ENCODE results near the gene SH3RF1. TPM values are rescaled to one million over a fixed set of nuclear protein-coding genes. Genes with fewer than 3 reads are reported as not detected.

Gene SH3RF1
- total RNA-seq, 2 donors from 2014 or later = 42.9 to 57.5 TPM

DNA sequence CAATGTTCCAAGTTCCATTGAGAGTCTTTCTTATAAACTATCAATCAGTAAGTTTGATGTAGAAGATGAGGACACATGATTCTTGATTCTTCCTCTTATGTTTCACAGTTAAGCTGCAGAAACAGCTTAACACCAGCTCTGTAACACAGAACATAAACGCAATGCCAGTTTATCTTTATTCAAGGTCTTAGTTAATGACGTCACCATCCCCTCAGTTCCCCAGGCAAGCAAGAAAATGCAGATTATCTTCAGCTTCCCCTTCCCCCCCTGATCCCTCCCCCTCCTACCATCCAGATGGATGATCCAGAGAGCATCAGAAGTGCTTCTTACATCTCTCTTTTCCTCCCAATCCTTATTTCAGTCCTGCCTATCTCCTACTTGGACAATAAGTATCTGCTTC lies 4.4 kb upstream of the SH3RF1 start:
- intact Hi-C loops (cut with DNase I) = loop anchor here (10.0 kb wide), 1 partner anchor 70 kb away; no protein-coding TSS in a partner anchor

DNA sequence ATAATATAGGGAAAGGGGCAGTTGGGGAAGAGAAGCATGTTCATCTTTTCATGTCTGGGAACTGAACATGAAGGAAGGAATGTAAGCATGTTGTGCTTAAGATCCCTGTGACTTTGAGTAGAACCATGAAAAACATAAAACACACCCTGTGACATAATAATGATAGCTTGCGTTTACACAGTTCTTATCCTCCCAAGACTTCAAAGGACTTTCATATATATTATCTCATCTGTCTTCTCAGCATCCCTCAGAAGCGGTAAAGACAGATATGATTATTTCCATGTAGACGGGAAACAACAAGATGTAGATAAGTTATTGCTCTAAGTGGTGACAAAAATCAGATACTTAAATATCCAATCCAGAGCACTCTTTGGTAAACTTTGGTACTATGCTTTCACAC lies 3.3 kb upstream of the SH3RF1 start:
- DNase-seq (ENCODE audit: low spot score) = no peak
- no peaks in the 10 kb centered on the region for H3K4me1 ChIP-seq (replicated peaks)
- no peaks in the 10 kb centered on the region for H3K27me3 ChIP-seq (replicated peaks; ENCODE audit: insufficient read depth)
- no peak overlapping the region for H3K4me3 ChIP-seq
- H3K27ac ChIP-seq = no peak overlapping the region
- H3K36me3 ChIP-seq = no peaks in the 10 kb centered on the region
- intact Hi-C loops (cut with DNase I) = loop anchor here (5.0 to 10.0 kb wide), 2 partner anchors 69 to 262 kb away; partner anchors contain the start of gene CBR4
- H3K9me3 ChIP-seq = no peaks in the 10 kb centered on the region
- TF ChIP-seq POLR2A (IDR thresholded peaks at IDR 0.05) (no peak), POLR2AphosphoS5 (IDR thresholded peaks at IDR 0.05) (no peak)
- 93% methylated on average over 3 of the region's 3 CpGs for WGBS

More for the DNA sequence above, 4.4 kb upstream of the SH3RF1 start:
- 76% methylated on average over 2 of the region's 2 CpGs for WGBS
- TF ChIP-seq, protein P1, sequence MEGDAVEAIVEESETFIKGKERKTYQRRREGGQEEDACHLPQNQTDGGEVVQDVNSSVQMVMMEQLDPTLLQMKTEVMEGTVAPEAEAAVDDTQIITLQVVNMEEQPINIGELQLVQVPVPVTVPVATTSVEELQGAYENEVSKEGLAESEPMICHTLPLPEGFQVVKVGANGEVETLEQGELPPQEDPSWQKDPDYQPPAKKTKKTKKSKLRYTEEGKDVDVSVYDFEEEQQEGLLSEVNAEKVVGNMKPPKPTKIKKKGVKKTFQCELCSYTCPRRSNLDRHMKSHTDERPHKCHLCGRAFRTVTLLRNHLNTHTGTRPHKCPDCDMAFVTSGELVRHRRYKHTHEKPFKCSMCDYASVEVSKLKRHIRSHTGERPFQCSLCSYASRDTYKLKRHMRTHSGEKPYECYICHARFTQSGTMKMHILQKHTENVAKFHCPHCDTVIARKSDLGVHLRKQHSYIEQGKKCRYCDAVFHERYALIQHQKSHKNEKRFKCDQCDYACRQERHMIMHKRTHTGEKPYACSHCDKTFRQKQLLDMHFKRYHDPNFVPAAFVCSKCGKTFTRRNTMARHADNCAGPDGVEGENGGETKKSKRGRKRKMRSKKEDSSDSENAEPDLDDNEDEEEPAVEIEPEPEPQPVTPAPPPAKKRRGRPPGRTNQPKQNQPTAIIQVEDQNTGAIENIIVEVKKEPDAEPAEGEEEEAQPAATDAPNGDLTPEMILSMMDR (IDR thresholded peaks at IDR 0.05) = no peak
- no peak for TF ChIP-seq POLR2AphosphoS5 (IDR thresholded peaks at IDR 0.05)
- TF ChIP-seq POLR2A (IDR thresholded peaks at IDR 0.05) = no peak
- no peaks in the 10 kb centered on the region for H3K36me3 ChIP-seq
- H3K9me3 ChIP-seq = no peaks in the 10 kb centered on the region
- H3K27ac ChIP-seq = no peak overlapping the region
- H3K27me3 ChIP-seq (replicated peaks; ENCODE audit: insufficient read depth) = no peaks in the 10 kb centered on the region
- H3K4me1 ChIP-seq (replicated peaks) = no peaks in the 10 kb centered on the region
- DNase-seq (ENCODE audit: low spot score) = no peak
- H3K4me3 ChIP-seq = no peak overlapping the region

DNA sequence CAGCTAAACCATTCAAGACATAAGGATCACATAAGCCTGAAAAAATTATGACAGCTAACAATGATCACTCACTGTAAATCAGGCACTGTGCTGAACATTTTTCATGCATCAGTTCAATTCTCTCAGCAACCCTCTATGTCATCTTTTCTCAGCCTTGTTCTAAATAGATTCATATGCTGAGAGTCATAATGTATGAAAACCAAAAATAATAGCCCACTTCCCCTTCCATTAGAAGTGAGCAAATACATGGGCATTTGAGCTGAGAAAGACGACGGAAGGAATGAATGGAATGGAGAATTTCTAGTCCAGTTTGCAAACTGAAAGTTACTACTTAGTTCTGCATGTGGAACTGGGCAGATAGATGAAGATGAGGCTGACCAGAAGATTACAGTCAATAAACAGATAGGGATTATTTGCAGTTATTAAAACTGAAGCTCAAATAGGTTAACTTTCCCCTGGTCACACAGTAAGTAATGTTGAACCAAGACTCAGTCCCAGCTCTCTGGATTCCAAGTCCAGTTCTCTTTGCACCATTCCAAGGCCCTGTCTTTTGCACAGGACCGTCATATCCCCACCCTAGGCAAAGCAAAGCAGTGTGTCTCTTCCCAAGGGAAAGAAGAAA lies 1.6 kb upstream of the SH3RF1 start:
- 40% methylated on average over 3 of the region's 3 CpGs for WGBS
- H3K4me1 ChIP-seq (replicated peaks) = no peaks in the 10 kb centered on the region
- no peak overlapping the region for H3K4me3 ChIP-seq
- no peaks in the 10 kb centered on the region for H3K36me3 ChIP-seq
- no peaks in the 10 kb centered on the region for H3K9me3 ChIP-seq
- no peaks in the 10 kb centered on the region for H3K27me3 ChIP-seq (replicated peaks; ENCODE audit: insufficient read depth)
- TF ChIP-seq POLR2A (IDR thresholded peaks at IDR 0.05) (no peak), POLR2AphosphoS5 (IDR thresholded peaks at IDR 0.05) (no peak)
- TF ChIP-seq, protein P1 (IDR thresholded peaks at IDR 0.05) = no peak
- no peak for DNase-seq (ENCODE audit: low spot score)
- peak overlapping the region in 1 of 2 donors; percentile 95 for H3K27ac ChIP-seq
- intact Hi-C loops (cut with DNase I) = loop anchor here (5.0 to 10.0 kb wide), 2 partner anchors 68 to 260 kb away; partner anchors contain the start of gene CBR4

DNA sequence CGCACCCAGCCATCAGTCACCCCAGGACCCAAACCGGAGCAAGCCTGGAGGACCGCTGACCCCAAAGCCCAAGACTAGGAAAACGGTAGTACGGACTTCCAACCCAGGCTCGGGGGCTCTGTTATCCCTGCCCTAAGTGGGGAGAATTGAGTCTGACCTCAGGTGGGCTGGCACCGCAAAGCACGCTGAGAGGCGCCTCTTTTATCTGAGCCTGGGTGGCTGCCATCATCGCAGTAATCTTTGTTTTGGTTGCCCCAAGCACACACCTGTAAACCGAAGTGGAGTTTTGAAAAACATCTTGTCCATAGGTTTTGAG lies 894 bp upstream of the SH3RF1 start:
- peak overlapping the region; percentile 91 to 95 for H3K27ac ChIP-seq
- 14% methylated on average over 11 of the region's 11 CpGs for WGBS
- H3K36me3 ChIP-seq = no peaks in the 10 kb centered on the region
- intact Hi-C loops (cut with DNase I) = loop anchor here (2.0 to 10.0 kb wide), 3 partner anchors 67 to 259 kb away; partner anchors contain the start of gene CBR4
- no peaks in the 10 kb centered on the region for H3K9me3 ChIP-seq
- H3K27me3 ChIP-seq (replicated peaks; ENCODE audit: insufficient read depth) = no peaks in the 10 kb centered on the region
- no peak for DNase-seq (ENCODE audit: low spot score)
- no peak for TF ChIP-seq POLR2A (IDR thresholded peaks at IDR 0.05)
- no peak for TF ChIP-seq POLR2AphosphoS5 (IDR thresholded peaks at IDR 0.05)
- TF ChIP-seq, protein P1 (IDR thresholded peaks at IDR 0.05) = no peak
- H3K4me3 ChIP-seq = peak overlapping the region; percentile 92 to 97
- H3K4me1 ChIP-seq (replicated peaks) = no peaks in the 10 kb centered on the region

- TF ChIP-seq POLR2AphosphoS5 (IDR thresholded peaks at IDR 0.05) (no peak), POLR2A (IDR thresholded peaks at IDR 0.05) (peak; percentile 7)
- TF ChIP-seq, protein P1 (IDR thresholded peaks at IDR 0.05) = peak in 2 of 4 experiments; percentile 20 to 32
- no peaks in the 10 kb centered on the region for H3K36me3 ChIP-seq
- H3K4me1 ChIP-seq (replicated peaks) = no peaks in the 10 kb centered on the region
- H3K9me3 ChIP-seq = no peaks in the 10 kb centered on the region
- DNase-seq (ENCODE audit: low spot score) = peak; percentile 53
- no peaks in the 10 kb centered on the region for H3K27me3 ChIP-seq (replicated peaks; ENCODE audit: insufficient read depth)
- peak overlapping the region; percentile 91 to 95 for H3K27ac ChIP-seq
- peak overlapping the region; percentile 92 to 97 for H3K4me3 ChIP-seq
- intact Hi-C loops (cut with DNase I) = loop anchor here (2.0 to 10.0 kb wide), 3 partner anchors 65 to 258 kb away; partner anchors contain the start of gene CBR4
- WGBS = under 1% methylated on average over 58 of the region's 62 CpGs
These were observed 593 bp downstream of the SH3RF1 start for GRCh38 chr4:169269916-169270809.

Data from prostate gland (tissue), 2 donors.